ENCODE measurements around the gene FYN. TPM values are rescaled to one million over a fixed set of nuclear protein-coding genes. Genes with fewer than 3 reads are reported as not detected.

Gene FYN
- total and polyA plus RNA-seq, 2 of the 4 experiments (the other 2 are of a cell fraction), result 30.8 to 36.4 TPM

- no peak overlapping the region for H2AK9ac ChIP-seq (replicated peaks; ENCODE audit: low read depth, low read length, poor library complexity)
- dilution Hi-C loops (cut with HindIII; ENCODE audit: low sequenced_read_pairs, unreplicated experiment) (no loop called here), intact Hi-C loops (cut with micrococcal nuclease) (no loop called here), in situ Hi-C loops (cut with MboI; ENCODE audit: low sequenced_read_pairs) (loop anchor here (25.0 kb wide), 1 partner anchor 643 kb away; no protein-coding TSS in a partner anchor)
- H3K9me3 ChIP-seq (ENCODE audit: control insufficient read depth, insufficient read depth, low read length), result no peaks in the 10 kb centered on the region
- H3K18ac ChIP-seq (ENCODE audit: low read depth, low read length), result no peak overlapping the region
- no peak overlapping the region for H3K4me2 ChIP-seq (ENCODE audit: low read depth, low read length)
- ChIA-PET CTCF (no interaction called here), POLR2A (ENCODE audit: unreplicated experiment) (no interaction called here)
- no peak overlapping the region for H3K23ac ChIP-seq (ENCODE audit: low read depth, low read length)
- no peak overlapping the region for H2BK20ac ChIP-seq (ENCODE audit: low read depth, low read length)
- H3K9me1 ChIP-seq (ENCODE audit: insufficient read depth, low read length), result peaks cover 7% of the 10 kb centered on the region; the same call in 1 of the 2 replicates
- peaks cover 13% of the 10 kb centered on the region for H3K36me3 ChIP-seq (ENCODE audit: control insufficient read depth, insufficient read depth, low read length)
- no peak overlapping the region for H3K4me3 ChIP-seq (ENCODE audit: insufficient read depth, low read depth, low read length)
- no CpG with 5 or more reads among the region's 7 CpGs for WGBS, 2 experiments (ENCODE audit: extremely low coverage in 2 of 2, insufficient read length in 1 of 2)
- H4K8ac ChIP-seq (ENCODE audit: low read depth in 2 of 2, low read length in 2 of 2), result no peak overlapping the region
- no peak overlapping the region for H2BK15ac ChIP-seq (ENCODE audit: low read depth, low read length)
- no peak overlapping the region for H3K14ac ChIP-seq (replicated peaks; ENCODE audit: low read depth, low read length)
- no peaks in the 10 kb centered on the region for H3K27me3 ChIP-seq (ENCODE audit: control insufficient read depth, insufficient read depth, low read length)
- H3K4ac ChIP-seq (ENCODE audit: low read depth, low read length), result no peak overlapping the region
- ATAC-seq (ENCODE audit: low read depth) (no peak), DNase-seq (no peak)
- no peak overlapping the region for H2AFZ ChIP-seq (replicated peaks; ENCODE audit: low read length, poor library complexity)
- H3K9ac ChIP-seq (ENCODE audit: low read depth, low read length), result no peak overlapping the region
- no peak overlapping the region for H2BK120ac ChIP-seq (ENCODE audit: low read depth, low read length)
- no peak overlapping the region for H4K5ac ChIP-seq (ENCODE audit: low read depth, low read length)
- no peak overlapping the region for H3K27ac ChIP-seq (ENCODE audit: insufficient read depth, low read length)
- H2BK5ac ChIP-seq (ENCODE audit: low read depth, low read length, poor library complexity, severe bottlenecking), result no peak overlapping the region
- H3K4me1 ChIP-seq (ENCODE audit: control insufficient read depth, insufficient read depth, low read length), result peaks cover 10% of the 10 kb centered on the region
- TF ChIP-seq SMC3 (IDR thresholded peaks at IDR 0.05; ENCODE audit: low read depth, low read length), result no peak
- TF ChIP-seq ELK1 (IDR thresholded peaks at IDR 0.05; ENCODE audit: borderline replicate concordance, low read depth, low read length), result no peak
- TF ChIP-seq RCOR1 (IDR thresholded peaks at IDR 0.05; ENCODE audit: insufficient replicate concordance, low read length), result no peak
- no peak for TF ChIP-seq MXI1 (IDR thresholded peaks at IDR 0.05; ENCODE audit: borderline replicate concordance, low read depth, low read length)
- no peak for TF ChIP-seq USF2 (IDR thresholded peaks at IDR 0.05; ENCODE audit: low read depth, low read length)
- TF ChIP-seq MAZ (IDR thresholded peaks at IDR 0.05; ENCODE audit: borderline replicate concordance, low read depth, low read length), result no peak
- no peak for TF ChIP-seq CHD1 (IDR thresholded peaks at IDR 0.05; ENCODE audit: low read depth, low read length)
- TF ChIP-seq FOS (IDR thresholded peaks at IDR 0.05; ENCODE audit: low read depth, low read length), result no peak
- TF ChIP-seq RFX5 (IDR thresholded peaks at IDR 0.05; ENCODE audit: low read depth, low read length), result no peak
- TF ChIP-seq RAD21 (IDR thresholded peaks at IDR 0.05; ENCODE audit: low read length), result no peak
- no peak for TF ChIP-seq CTCF (conservative IDR thresholded peaks at IDR 0.05; ENCODE audit: low read depth, low read length)
- no peak for TF ChIP-seq MAFK (IDR thresholded peaks at IDR 0.05; ENCODE audit: low read depth, low read length)
- TF ChIP-seq CEBPB (IDR thresholded peaks at IDR 0.05; ENCODE audit: low read depth, low read length), result no peak
- TF ChIP-seq BHLHE40 (IDR thresholded peaks at IDR 0.05; ENCODE audit: low read depth, low read length), result no peak
- no peak for TF ChIP-seq NFE2L2 (IDR thresholded peaks at IDR 0.05; ENCODE audit: low read depth, low read length)
- no peak overlapping the region for H4K91ac ChIP-seq (ENCODE audit: insufficient read depth, low read depth, low read length)
- H4K20me1 ChIP-seq (ENCODE audit: insufficient read depth, low read length), result no peaks in the 10 kb centered on the region
- no peak overlapping the region for H2AK5ac ChIP-seq (ENCODE audit: low read depth, low read length)
- H3K79me1 ChIP-seq (ENCODE audit: low read depth in 1 of 2, low read length in 2 of 2), result peaks cover 0 to 6% of the 10 kb centered on the region in 2 experiments; a peak in 1 of 4 replicates
- H3K56ac ChIP-seq (ENCODE audit: extremely low read depth, insufficient read depth, low read length), result no peak overlapping the region
- no TSS peak for BruUV-seq (replicated peaks)
Measured at GRCh38 chr6:111680015-111680712, 193.1 kb downstream of the FYN start.

Measured in IMR-90 (cell line).